Activated CD4-positive, alpha-beta T cell treated with anti-CD3 and anti-CD28 coated beads, Interleukin-2, amount 50 U/mL, for 1 hour (primary cell): Measurements from ENCODE around the gene CAPN13.
A peak's percentile ranks its signal among the peaks of the same experiment; 100 is the strongest.

Experiments used
- DNase-seq: peaks from one replicate; pipeline ENCODE4 v3.0.0-alpha.2; 2020

Gene CAPN13

GRCh38 chr2:30722936-30723725, 84.1 kb downstream of the CAPN13 start:
- no peak for DNase-seq

DNA sequence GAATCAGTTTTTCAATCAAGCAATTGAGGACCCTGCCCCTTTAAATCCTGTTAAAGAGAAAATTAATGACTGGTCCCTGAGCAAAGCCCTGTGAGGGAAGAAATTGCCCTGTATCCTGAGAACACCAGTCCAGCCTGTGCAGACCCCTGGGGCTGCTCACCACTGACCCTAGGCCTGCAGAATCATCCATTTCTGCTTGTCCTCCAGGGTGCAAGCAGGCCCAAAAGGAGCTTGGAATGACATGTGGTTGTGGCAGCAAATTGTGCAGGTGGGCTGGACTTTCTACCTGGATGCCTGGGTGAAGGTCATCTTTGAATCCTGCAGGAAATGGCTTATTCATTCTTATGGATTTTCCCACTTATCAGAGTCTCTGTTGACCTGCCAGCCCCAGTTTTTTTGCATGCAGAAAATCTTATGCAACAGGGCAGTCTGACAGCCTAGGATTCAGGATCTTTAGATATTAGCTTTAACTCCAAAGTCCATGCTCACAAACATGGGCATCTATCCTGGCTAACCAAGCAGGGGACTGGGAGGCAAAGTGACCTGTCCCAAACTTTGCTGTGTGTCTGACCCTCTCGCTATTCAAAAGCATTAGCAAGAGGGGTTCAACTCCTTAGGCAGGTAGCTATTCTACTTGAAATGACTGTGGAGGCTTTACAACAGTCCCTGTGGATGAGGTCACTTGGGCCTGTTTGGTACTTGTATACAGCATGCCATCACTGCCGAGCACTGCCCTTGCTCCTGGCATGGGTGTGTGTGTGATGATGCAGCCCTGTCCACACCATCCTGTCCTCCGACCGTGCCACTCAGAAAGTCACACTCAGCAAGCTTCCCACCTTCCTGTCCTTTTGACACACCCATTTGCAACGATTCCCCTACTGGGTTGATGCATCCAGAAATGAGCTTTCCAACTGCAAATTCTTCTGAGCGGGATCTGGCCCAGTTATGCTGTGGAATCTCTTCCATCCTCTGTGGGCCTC, 85.3 kb downstream of the CAPN13 start:
- DNase-seq, result no peak

- DNase-seq, result no peak
Observed at GRCh38 chr2:30721241-30721640, 86.0 kb downstream of the CAPN13 start.

- no peak for DNase-seq
Observed at GRCh38 chr2:30717081-30717650, 90.1 kb downstream of the CAPN13 start.

DNA sequence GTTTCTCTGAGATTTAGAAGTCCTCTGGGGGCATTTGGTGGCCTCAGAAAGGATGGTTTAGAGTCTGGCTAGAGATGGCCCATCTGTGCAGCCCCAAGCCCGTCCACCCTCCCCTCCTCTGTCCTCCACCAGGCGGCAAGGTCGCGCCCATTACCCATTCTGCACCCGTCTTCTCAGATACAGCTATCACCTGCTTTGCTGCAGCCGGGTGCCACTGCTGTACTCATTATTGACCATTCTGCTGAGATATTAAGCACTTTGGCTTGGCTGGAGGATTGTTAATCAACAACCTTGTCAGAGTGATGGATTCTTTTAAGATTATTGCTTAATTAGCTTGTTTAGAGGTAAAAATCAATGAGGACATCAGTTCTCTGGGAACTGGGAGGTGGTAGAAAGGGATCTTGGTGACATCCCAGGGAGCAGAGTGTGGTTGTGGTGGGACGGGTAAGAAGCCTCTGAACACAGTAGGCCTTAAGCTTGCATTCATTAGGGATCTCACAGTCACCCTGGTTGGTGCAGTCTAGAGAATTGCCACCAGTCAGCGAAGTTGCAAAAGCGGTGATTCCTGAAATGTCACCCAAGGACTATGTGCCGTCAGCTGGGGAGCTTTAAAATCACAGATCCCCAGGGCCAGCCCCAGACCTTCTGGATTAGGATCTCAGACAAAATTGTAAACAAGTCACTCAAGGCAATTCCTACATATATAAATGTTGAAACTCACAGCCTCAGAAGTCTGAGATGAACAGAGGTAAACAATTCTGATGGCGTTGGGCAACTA, 90.9 kb downstream of the CAPN13 start:
- DNase-seq, result no peak

- DNase-seq, result no peak
Observed at GRCh38 chr2:30714811-30715709, 92.2 kb downstream of the CAPN13 start.

GRCh38 chr2:30713698-30714097, 93.5 kb downstream of the CAPN13 start:
- DNase-seq, result no peak

GRCh38 chr2:30711646-30712085, 95.6 kb downstream of the CAPN13 start:
- DNase-seq, result peak; percentile 82

DNA sequence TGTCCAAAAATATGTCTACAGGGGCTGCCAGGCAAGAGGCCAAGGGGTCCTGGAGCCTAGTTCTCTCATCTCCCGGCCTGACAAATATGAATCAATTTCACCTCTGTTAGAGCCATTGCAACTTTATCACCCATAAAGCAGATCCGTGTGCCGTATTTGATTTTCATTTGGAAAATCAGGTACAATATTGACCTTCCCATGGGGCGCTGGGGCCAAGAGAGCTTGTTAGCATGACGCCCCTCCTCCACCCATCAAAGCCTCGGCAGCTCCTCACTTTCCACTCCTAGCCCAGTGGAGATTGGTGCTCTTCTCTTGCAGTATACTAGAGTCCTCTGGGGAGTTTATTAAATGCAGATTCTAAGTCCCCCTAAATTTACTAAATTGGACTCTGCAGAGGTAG, 96.8 kb downstream of the CAPN13 start:
- no peak for DNase-seq

GRCh38 chr2:30710016-30710415, 97.2 kb downstream of the CAPN13 start:
- no peak for DNase-seq

DNA sequence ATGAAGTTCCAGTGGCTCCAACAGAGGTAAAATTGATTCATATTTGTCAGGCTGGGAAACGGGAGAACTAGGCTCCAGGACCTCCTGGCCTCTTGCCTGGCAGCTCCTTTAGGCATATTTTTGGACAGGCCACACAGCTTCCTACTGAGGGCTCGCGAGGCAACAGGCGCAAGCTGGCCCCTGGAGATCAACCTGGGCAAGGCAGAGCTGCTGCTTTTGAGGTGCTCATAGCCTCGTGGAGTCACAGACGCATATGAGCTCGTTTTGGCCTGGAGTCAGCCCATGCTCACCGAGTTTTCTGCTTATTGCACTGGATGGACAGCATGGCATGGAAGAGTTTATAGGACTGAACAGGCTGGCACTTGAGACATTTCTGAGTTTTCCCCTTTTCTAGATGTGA, 97.7 kb downstream of the CAPN13 start:
- no peak for DNase-seq

- no peak for DNase-seq
Observed at GRCh38 chr2:30708491-30709290, 98.6 kb downstream of the CAPN13 start.

DNA sequence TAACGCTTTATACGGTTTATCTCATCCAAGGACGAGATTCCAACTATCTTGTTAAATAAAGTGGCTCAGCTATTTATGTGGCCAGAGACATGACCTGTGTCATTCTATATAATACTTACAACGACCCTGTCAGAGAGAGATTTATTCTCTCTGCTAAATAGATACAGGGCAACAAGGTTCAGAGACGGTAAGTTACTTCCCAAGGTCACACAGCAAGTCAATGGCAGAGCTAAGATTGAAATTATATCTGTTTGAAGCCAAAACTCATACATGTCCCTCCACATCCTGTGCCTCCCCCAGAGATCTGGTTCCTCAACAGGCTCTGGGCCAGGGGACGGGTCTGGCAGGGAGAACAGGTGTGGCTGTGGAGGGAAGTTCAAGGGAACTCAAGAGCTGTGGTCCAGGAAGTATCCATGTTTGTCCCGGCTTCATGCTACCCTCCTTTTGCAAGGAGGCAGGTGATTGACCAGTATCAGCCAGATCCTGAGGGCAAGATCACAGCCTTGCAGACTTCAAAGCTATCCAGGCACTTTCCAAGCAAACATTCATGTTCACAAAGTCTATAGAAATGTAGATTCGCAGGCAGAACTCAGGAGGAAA, 99.8 kb downstream of the CAPN13 start:
- no peak for DNase-seq

- DNase-seq, result peak; percentile 69
Observed at GRCh38 chr2:30706534-30707303, 100.5 kb downstream of the CAPN13 start.

DNA sequence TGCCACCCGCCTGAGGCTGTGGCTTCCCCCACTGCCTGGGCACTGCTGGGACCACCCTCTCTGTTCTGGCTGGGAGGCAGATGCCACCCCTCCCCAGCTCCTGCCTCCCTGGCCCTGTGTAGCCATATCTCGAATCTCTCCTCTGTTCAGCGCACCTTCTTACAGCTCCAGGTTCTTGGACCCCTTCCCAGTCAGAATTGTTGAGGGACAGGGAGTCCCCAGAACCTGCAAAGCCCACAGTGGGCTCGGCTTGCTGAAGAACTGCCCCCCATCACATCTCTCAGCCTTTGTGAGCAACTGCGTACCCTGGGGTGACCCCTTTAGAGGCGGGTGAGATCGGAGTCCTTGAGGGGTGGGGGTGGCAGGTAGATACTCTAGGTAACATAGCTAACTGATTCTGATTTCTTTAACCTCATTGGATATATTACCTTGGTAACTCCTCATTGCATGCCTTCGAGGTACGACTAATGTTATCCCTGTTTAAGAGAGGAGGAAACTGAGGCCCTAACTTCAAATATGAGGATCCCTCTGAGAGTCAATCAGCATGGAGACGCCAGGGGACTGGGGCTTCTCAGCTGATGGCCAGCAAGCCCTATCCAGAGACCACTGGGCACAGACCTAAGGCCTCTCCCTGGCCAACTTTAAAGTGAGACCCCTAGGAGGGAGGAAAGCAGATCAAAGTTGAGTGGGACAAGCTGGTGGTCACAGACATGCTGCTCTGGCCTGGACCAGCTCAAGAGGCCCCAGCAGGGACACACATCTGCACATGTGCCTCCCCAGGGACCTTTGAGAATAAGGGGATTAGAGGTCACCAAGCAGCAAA, 101.3 kb downstream of the CAPN13 start:
- no peak for DNase-seq

GRCh38 chr2:30705056-30705455, 102.2 kb downstream of the CAPN13 start:
- no peak for DNase-seq

DNA sequence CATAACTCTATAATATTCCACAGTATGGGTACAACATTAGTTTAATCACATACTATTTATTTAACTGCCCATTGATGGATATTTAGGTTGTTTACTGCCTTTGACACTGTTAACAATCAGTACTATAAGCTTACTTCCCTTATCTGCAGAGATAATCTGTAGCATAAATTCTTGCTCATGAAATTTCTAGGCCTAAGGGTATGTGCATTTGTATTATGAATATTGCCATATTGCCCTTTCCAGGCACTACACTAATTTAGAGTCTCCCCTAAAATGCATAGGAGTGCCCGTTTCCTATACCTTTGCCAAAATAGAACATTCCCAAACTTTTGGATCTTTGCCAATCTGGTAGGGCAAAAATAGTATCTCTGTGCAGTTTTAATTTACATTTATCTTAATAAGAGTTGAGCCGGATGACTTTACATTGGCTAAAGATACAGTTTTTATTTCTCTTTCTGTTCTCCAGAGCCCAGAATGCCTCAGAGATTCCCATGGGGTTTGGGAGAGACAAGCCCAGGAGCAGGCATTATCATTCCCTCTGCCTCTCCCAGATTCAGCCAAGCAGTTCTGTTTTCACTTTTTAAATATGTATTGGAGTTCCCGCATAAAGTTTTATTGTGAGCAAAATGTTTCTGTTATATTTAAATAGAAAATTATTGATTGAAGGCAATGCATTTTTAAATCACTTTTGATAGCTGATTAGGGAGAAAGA, 102.8 kb downstream of the CAPN13 start:
- DNase-seq, result no peak

GRCh38 chr2:30702694-30703093, 104.6 kb downstream of the CAPN13 start:
- no peak for DNase-seq
